Fibroblast of skin of right biceps (primary cell): ENCODE data around the gene GOLGA3.
"Not testable (repeated sequence)": the region's sequence is repeated elsewhere in the genome, so short reads cannot be mapped to it uniquely, and the experiment has no call there.

ENCODE experiments used
- DNase-seq: peaks from one replicate; pipeline ENCODE4 v3.0.0-alpha.2; 2013

The GOLGA3 gene

GRCh38 chr12:132807295-132808092, 21.2 kb downstream of the GOLGA3 start:
- DNase-seq, result no peak

DNA sequence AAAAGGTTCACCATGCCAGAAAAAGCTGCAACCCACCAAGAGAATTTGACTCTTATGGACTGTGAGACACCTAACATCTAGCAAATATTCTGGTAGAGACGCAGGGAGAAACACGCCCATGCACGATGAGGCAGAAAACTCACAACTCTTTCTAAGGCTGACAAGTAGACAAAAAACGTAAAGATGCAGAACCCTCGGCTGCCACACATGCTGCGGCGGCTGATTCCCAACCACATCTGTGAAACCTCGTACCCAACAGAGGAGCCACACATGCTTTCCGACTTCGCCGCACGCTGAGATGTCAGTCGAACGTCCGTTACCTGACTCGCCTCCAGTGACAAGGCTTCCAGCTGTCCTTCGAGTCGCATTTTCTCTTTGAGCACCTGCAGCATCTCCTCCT, 21.8 kb downstream of the GOLGA3 start:
- no peak for DNase-seq

DNA sequence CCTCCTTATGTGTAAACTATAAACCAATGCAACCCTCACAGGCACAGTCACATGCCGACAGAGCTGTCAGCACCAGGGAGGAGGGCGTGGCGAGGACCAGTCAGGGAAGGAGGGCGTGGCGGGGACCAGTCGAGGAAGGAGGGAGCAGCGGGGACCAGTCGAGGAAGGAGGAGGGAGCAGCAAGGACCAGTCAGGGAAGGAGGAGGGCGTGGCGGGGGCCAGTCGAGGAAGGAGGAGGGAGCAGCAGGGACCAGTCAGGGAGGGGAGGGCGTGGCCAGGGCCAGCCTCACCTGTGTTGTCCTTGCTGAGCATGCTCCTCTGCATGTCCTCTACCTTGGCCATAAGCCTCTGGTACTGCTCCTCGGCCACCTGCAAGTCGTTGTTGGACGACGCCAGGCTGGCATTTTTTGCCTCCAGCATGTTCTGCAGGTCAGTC, 24.2 kb downstream of the GOLGA3 start:
- DNase-seq, result no peak

- no peak for DNase-seq
Observed at GRCh38 chr12:132803888-132804287, 24.8 kb downstream of the GOLGA3 start.

GRCh38 chr12:132803125-132803524, 25.5 kb downstream of the GOLGA3 start:
- no peak for DNase-seq

DNA sequence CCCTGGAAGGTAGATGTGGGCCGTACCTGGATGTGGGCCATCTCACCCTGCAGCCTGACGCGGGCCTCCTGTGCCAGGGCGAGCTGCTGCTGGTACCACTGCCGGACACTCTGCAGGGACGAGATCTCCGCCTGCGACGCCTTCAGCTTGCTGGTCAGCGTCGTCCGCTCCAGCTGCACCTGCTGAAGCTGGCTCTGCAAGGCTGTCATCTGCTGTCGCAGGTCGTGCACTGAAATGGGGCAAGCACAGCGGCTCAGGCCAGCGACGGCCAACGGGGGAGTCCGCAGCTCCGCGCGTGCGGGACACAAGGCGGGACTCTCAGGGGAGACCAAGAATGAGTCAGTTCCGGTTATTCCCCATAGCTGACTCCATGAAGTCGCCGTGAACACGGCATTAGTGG, 26.9 kb downstream of the GOLGA3 start:
- DNase-seq, result no peak

DNA sequence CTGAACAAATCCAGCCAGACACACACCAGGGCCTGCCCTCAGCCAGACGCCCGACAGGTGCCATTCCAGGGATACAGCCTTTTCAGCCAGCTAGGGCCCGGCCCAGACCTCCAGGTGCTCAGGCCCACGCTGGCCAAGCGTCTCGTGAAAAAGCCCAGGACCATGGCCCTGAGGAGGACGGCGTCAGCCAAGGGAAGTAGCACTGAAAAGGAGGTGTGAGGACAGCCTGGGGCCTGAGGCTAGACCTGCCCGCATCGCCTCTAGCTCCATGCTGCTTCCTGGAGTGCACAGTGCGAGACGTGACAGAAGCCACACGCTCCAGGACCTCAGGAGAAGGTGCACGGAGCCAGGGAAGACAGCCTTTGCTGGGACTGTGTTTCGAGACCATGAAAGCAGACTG, 29.8 kb downstream of the GOLGA3 start:
- DNase-seq, result no peak

- no peak for DNase-seq
Observed at GRCh38 chr12:132797820-132798570, 30.7 kb downstream of the GOLGA3 start.

DNA sequence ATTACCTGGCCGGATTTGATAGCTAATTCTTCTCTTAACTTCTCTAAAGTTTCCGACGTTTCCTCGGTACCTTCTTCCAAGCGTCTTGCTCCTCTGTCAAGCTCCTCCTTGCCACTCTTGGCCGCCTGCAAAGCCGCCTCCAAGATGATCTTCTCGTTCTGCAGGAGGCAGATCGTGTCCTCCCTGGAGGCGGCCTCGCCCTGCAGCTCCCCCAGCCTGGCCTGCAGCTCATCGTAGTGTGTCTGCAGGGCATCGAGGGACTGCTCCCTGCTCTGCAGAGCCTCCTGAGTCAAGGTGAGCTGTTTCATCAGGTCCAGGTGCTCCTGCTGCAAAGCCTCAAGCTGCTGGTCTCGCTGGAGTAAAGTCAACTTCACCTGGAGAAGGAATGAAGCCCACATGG, 32.8 kb downstream of the GOLGA3 start:
- DNase-seq, result no peak

DNA sequence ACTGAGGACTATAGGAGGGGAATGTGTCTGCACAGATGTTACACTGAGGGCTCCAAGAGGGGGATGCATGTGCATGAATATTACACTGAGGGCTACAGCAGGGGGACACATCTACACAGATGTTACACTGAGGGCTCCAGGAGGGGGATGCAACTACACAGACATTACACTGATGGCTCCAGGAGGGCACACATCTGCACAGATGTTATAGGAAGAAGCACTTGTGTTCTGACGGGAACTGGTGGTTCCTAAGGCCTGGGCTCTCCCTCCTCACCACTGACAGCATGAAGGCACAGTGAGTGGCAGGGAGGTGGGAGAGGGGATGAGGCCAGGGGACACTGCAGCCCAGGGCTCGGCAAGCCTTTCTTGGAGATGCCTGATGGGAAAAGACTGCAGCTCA, 36.7 kb downstream of the GOLGA3 start:
- not testable (repeated sequence) for DNase-seq

DNA sequence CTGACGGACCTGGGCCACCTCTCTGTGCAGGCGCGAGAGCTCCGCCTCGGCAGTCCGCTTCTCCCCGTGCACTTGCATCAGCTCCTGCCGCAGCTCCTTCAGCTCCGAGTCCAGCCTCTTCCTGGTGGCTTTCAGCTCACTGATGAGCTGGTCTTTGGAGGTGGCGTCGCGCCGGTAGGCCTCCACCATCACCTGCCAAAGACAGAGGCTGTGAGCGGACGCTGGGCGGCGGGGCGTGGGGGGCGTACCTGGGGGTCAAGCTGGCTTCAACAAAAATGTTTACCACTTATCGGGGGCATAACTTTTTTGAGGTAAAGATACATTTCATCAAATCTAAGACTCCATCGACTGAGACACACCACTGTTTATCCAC, 39.6 kb downstream of the GOLGA3 start:
- no peak for DNase-seq

DNA sequence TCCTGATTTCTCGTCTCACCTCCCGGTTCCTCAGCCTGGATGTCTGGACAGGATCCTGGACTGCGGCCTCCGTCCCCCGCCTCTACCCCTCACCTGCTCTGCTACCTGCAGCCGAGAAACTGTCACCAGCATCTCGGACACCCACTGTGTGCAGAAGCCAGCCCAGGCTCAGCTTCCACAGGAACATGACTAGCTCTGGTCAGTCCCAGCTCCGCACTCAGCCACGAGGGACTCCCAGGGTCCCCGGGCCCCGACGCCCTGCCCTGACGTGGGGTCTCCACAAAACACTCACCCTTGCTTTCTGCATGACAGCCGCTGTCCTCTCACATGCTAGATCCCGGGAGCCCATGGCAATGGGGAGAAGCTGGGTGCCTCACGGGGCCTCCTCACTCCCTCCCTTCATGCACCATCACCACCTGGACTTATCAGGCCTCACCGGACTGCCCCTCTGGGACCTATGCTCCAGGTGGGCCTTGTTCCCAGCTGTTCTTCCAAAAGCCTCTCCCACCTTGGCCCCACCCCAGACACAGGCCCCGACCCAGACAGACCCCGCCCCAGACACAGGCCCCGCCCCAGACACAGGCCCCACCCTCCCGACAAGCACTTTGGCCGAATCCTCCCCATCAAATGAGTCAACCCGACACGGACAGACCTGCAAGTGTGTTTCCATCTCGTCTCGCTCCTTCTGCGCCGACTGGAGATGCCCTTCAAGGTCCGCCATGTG, 40.1 kb downstream of the GOLGA3 start:
- DNase-seq, result no peak

DNA sequence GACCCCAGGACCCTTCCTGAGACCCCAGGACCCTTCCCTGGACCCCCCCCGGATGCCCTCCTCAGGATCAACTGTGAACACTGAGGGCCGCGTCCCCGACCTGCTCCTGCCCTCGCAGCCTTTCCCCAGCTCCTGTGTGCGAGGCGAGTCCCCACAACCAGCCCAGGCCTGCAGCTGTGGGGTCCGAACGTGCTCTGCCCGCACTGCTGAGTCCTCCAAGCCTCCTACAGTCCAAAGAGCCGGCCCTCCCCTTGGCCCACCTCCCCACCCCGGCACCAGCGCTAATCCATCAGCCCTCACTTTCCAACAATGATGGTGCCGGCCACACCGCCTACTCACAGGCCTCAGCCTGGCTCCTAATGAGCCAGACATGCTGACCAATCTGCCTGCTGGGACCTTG, 40.8 kb downstream of the GOLGA3 start:
- DNase-seq, result no peak

- no peak for DNase-seq
Observed at GRCh38 chr12:132786192-132786591, 42.5 kb downstream of the GOLGA3 start.

- no peak for DNase-seq
Observed at GRCh38 chr12:132784580-132784979, 44.1 kb downstream of the GOLGA3 start.

- no peak for DNase-seq
Observed at GRCh38 chr12:132783917-132784531, 44.6 kb downstream of the GOLGA3 start.

GRCh38 chr12:132781938-132782337, 46.7 kb downstream of the GOLGA3 start:
- DNase-seq, result no peak

GRCh38 chr12:132779781-132780353, 48.8 kb downstream of the GOLGA3 start:
- no peak for DNase-seq

- DNase-seq, result no peak
Observed at GRCh38 chr12:132777614-132778013, 51.1 kb downstream of the GOLGA3 start.

DNA sequence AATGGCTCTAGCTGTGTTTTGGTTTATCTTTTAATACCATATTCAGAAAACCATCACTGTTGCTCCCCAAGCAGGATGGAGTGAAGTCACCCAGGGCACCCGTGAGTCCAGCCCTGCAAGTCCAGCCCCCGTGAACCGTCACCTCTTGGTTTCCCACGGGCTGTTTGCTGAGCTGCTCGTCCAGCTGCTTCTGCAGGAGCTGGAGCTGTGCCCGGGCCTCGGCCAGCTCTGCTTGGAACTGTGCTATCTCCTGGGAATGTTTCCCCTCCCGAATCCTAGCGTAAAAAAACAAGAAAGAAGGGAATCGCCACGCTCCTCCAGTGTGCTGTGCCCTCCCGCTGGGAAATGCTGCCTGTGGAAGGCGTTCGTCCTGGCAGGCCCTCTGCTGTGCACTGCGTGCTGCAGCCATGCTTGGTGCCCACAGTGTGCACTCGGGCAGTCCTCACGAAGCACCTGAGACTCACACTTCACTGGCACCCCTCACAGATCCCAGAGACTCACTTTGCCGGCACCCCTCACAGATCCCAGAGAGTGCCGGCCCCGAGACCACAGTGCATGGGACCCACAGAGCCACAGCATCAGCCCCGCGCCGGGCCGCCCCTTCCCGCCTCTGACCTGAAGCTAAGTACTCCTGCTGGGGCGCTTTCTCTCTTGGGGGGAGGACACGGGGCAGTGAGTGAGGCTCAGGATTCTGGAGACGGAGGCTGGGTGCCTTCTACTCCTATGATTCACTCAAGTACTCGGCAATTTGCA, 51.7 kb downstream of the GOLGA3 start:
- no peak for DNase-seq

DNA sequence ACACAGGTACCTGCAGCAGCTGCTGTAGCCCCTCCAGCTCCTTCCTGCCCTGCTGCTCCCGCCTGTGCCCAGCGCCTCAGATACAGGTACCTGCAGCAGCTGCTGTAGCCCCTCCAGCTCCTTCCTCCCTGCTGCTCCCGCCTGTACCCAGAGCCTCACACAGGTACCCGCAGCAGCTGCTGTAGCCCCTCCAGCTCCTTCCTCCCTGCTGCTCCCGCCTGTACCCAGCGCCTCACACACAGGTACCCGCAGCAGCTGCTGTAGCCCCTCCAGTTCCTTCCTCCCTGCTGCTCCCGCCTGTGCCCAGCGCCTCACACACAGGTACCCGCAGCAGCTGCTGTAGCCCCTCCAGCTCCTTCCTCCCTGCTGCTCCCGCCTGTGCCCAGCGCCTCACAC, 52.4 kb downstream of the GOLGA3 start:
- not testable (repeated sequence) for DNase-seq
